IMR-90 (cell line): ENCODE measurements around the gene ENDOG. TPM values are rescaled to one million over a fixed set of nuclear protein-coding genes. Genes with fewer than 3 reads are reported as not detected.

Experiments used
- ATAC-seq: fragments of 200-7000 bp; cut with Tn5 transposase; 2 replicates; pipeline ENCODE4 v1.9.1; 2020; ENCODE audit warnings: low read depth, mild to moderate bottlenecking, moderate library complexity
- BruUV-seq: library from RNA; stranded (reverse); fragments of 400-500 nt; replicated peaks from 2 replicates; lab custom pipeline; 2021; lab: Mats Ljungman, UMichigan
- CTCF ChIA-PET: fragments of 300-600 bp; formaldehyde crosslinking; extraction: SDS; loops from one replicate; lab custom pipeline; 2021; ENCODE audit warnings: antibody characterized with exemption; lab: Yijun Ruan, JAX
- POLR2A ChIA-PET: fragments of 300-600 bp; sonication (Branson Sonifier 250); formaldehyde crosslinking; loops from one replicate; lab custom pipeline; 2022; ENCODE audit warnings: antibody characterized with exemption; ENCODE audit not compliant: unreplicated experiment; lab: Charles Lee
- DNase-seq: peaks from one replicate; pipeline ENCODE4 v3.0.0; 2013
- H2AFZ ChIP-seq: replicated peaks from 2 replicates; pipeline ENCODE3; 2013; ENCODE audit warnings: low read length, mild to moderate bottlenecking; ENCODE audit not compliant: poor library complexity
- H2AK5ac ChIP-seq: 2 replicates; pipeline ENCODE4 v1.6.1; 2013; ENCODE audit warnings: low read depth, low read length, inconsistent platforms
- H2AK9ac ChIP-seq: replicated peaks from 2 replicates; pipeline ENCODE3; 2013; ENCODE audit warnings: mild to moderate bottlenecking, low read depth, low read length, moderate library complexity; ENCODE audit not compliant: poor library complexity
- H2BK120ac ChIP-seq: 2 replicates; pipeline ENCODE4 v1.6.1; 2013; ENCODE audit warnings: low read depth, low read length, inconsistent platforms
- H2BK15ac ChIP-seq: 3 replicates; pipeline ENCODE4 v1.6.1; 2013; ENCODE audit warnings: low read depth, low read length, inconsistent platforms
- H2BK20ac ChIP-seq: 2 replicates; pipeline ENCODE4 v1.6.1; 2013; ENCODE audit warnings: low read depth, mild to moderate bottlenecking, inconsistent platforms, low read length, moderate library complexity
- H2BK5ac ChIP-seq: 2 replicates; pipeline ENCODE4 v1.6.1; 2013; ENCODE audit warnings: mild to moderate bottlenecking, low read depth, low read length, inconsistent platforms; ENCODE audit not compliant: poor library complexity, severe bottlenecking
- H3K14ac ChIP-seq: replicated peaks from 2 replicates; pipeline ENCODE4 v1.6.1; 2013; ENCODE audit warnings: low read depth, low read length, inconsistent platforms
- H3K18ac ChIP-seq: 2 replicates; pipeline ENCODE4 v1.6.1; 2013; ENCODE audit warnings: low read depth, low read length, control low read depth
- H3K23ac ChIP-seq: 2 replicates; pipeline ENCODE4 v1.6.1; 2013; ENCODE audit warnings: low read depth, low read length, inconsistent platforms
- H3K27ac ChIP-seq: 2 replicates; pipeline ENCODE4 v1.5.1; 2013; ENCODE audit warnings: mild to moderate bottlenecking, control low read depth, low read length; ENCODE audit not compliant: insufficient read depth
- H3K27me3 ChIP-seq: 2 replicates; pipeline ENCODE4 v1.6.1; 2013; ENCODE audit warnings: low read length; ENCODE audit not compliant: control insufficient read depth, insufficient read depth
- H3K36me3 ChIP-seq: 2 replicates; pipeline ENCODE4 v1.6.1; 2013; ENCODE audit warnings: low read length, mixed read lengths; ENCODE audit not compliant: control insufficient read depth, insufficient read depth
- H3K4ac ChIP-seq: 2 replicates; pipeline ENCODE4 v1.6.1; 2013; ENCODE audit warnings: low read depth, low read length, inconsistent platforms
- H3K4me1 ChIP-seq: 2 replicates; pipeline ENCODE4 v1.6.1; 2013; ENCODE audit warnings: low read length, mixed read lengths; ENCODE audit not compliant: control insufficient read depth, insufficient read depth
- H3K4me2 ChIP-seq: 2 replicates; pipeline ENCODE4 v1.6.1; 2013; ENCODE audit warnings: low read depth, mild to moderate bottlenecking, control low read depth, low read length, moderate library complexity
- H3K4me3 ChIP-seq: 2 replicates; pipeline ENCODE4 v1.5.1; 2013; ENCODE audit warnings: low read depth, mild to moderate bottlenecking, control low read depth, low read length, moderate library complexity; ENCODE audit not compliant: insufficient read depth
- H3K56ac ChIP-seq: 2 replicates; pipeline ENCODE4 v1.6.1; 2013; ENCODE audit warnings: low read length, inconsistent platforms; ENCODE audit not compliant: insufficient read depth; ENCODE audit errors: extremely low read depth
- H3K79me1 ChIP-seq, 2 experiments: 2 replicates each; pipeline ENCODE4 v1.6.1; 2013; ENCODE audit warnings: low read length in 2 of 2, inconsistent platforms in 1 of 2, low read depth in 1 of 2
- H3K9ac ChIP-seq: 2 replicates; pipeline ENCODE4 v1.6.1; 2013; ENCODE audit warnings: low read depth, low read length, control low read depth
- H3K9me1 ChIP-seq: 2 replicates; pipeline ENCODE4 v1.6.1; 2013; ENCODE audit warnings: low read length, inconsistent platforms; ENCODE audit not compliant: insufficient read depth
- H3K9me3 ChIP-seq: 2 replicates; pipeline ENCODE4 v1.6.1; 2013; ENCODE audit warnings: low read length; ENCODE audit not compliant: control insufficient read depth, insufficient read depth
- H4K20me1 ChIP-seq: 2 replicates; pipeline ENCODE4 v1.6.1; 2013; ENCODE audit warnings: low read length, inconsistent platforms; ENCODE audit not compliant: insufficient read depth
- H4K5ac ChIP-seq: 2 replicates; pipeline ENCODE4 v1.6.1; 2013; ENCODE audit warnings: mild to moderate bottlenecking, low read depth, low read length, control low read depth
- H4K8ac ChIP-seq, 2 experiments: 2 replicates each; pipeline ENCODE4 v1.6.1; 2013; ENCODE audit warnings: low read depth in 2 of 2, low read length in 2 of 2, control low read depth in 1 of 2, inconsistent platforms in 1 of 2
- H4K91ac ChIP-seq: 2 replicates; pipeline ENCODE4 v1.6.1; 2013; ENCODE audit warnings: low read depth, low read length, inconsistent platforms; ENCODE audit not compliant: insufficient read depth
- BHLHE40 ChIP-seq: fragments of 150-350 bp; IDR thresholded peaks from 2 replicates; pipeline ENCODE4 v1.6.1; 2016; ENCODE audit warnings: mild to moderate bottlenecking, low read depth, low read length
- CEBPB ChIP-seq: IDR thresholded peaks from 2 replicates; pipeline ENCODE4 v1.6.1; 2012; ENCODE audit warnings: low read depth, low read length, improper control_type of control experiment
- CHD1 ChIP-seq: IDR thresholded peaks from 2 replicates; pipeline ENCODE4 v1.6.1; 2012; ENCODE audit warnings: low read depth, low read length, improper control_type of control experiment
- FOS ChIP-seq: fragments of 150-350 bp; IDR thresholded peaks from 2 replicates; pipeline ENCODE4 v1.6.1; 2016; ENCODE audit warnings: low read depth, low read length
- MAFK ChIP-seq: IDR thresholded peaks from 2 replicates; pipeline ENCODE4 v1.6.1; 2012; ENCODE audit warnings: low read depth, low read length, improper control_type of control experiment
- MAZ ChIP-seq: IDR thresholded peaks from 2 replicates; pipeline ENCODE4 v1.6.1; 2012; ENCODE audit warnings: low read depth, mild to moderate bottlenecking, low read length, improper control_type of control experiment, moderate library complexity, borderline replicate concordance
- MXI1 ChIP-seq: IDR thresholded peaks from 2 replicates; pipeline ENCODE4 v1.6.1; 2012; ENCODE audit warnings: low read depth, mild to moderate bottlenecking, low read length, moderate library complexity, borderline replicate concordance
- NFE2L2 ChIP-seq: fragments of 150-350 bp; IDR thresholded peaks from 2 replicates; pipeline ENCODE4 v1.6.1; 2016; ENCODE audit warnings: low read depth, mild to moderate bottlenecking, low read length
- POLR2A ChIP-seq: IDR thresholded peaks from 2 replicates; pipeline ENCODE4 v1.6.1; 2012; ENCODE audit warnings: mild to moderate bottlenecking, low read depth, low read length
- RAD21 ChIP-seq: IDR thresholded peaks from 2 replicates; pipeline ENCODE4 v1.6.1; 2012; ENCODE audit warnings: low read length, improper control_type of control experiment
- RCOR1 ChIP-seq: IDR thresholded peaks from 2 replicates; pipeline ENCODE4 v1.6.1; 2012; ENCODE audit warnings: mild to moderate bottlenecking, low read length, improper control_type of control experiment; ENCODE audit not compliant: insufficient replicate concordance
- RFX5 ChIP-seq: IDR thresholded peaks from 2 replicates; pipeline ENCODE4 v1.8.0; 2012; ENCODE audit warnings: low read depth, mild to moderate bottlenecking, low read length, moderate library complexity
- SMC3 ChIP-seq: fragments of 150-350 bp; IDR thresholded peaks from 2 replicates; pipeline ENCODE4 v1.6.1; 2016; ENCODE audit warnings: low read depth, mild to moderate bottlenecking, antibody characterized with exemption, low read length, moderate library complexity
- WGBS, 2 experiments: methylation state at CpG; one replicate each; pipeline versions ENCODE4 v1.1.5 to v1.1.7; 2013; ENCODE audit warnings: missing lambda C conversion rate in 2 of 2; ENCODE audit not compliant: insufficient read length in 1 of 2; ENCODE audit errors: extremely low coverage in 2 of 2; 5-methylcytosine and 5-hydroxymethylcytosine counted together
- dilution Hi-C: fragments of 300-500 bp; cut with HindIII; formaldehyde crosslinking; loops from one replicate; pipeline ENCODE4 v1.14.3; 2018; ENCODE audit warnings: low sequenced_read_pairs; ENCODE audit not compliant: unreplicated experiment
- in situ Hi-C: fragments of 300-500 bp; cut with MboI; formaldehyde crosslinking; loops from 3 replicates; pipeline ENCODE4 v1.14.3; 2019; ENCODE audit warnings: low sequenced_read_pairs, inconsistent platforms, mixed read lengths
- intact Hi-C: fragments of 100-400 bp; cut with micrococcal nuclease; formaldehyde crosslinking; loops from 2 replicates; pipeline ENCODE4 v1.10.0; 2022
- polyA plus RNA-seq, 3 experiments: library from polyadenylated mRNA; depleted of rRNA; stranded (reverse); fragments of >200 nt; gene quantifications; 2 replicates each; pipeline ENCODE4 v1.2.3, GENCODE V29; 2012; ENCODE audit warnings: low replicate concordance in 1 of 3
- total RNA-seq: library from RNA; depleted of rRNA; stranded (reverse); fragments of >200 nt; gene quantifications from 2 replicates; pipeline ENCODE4 v1.2.3, GENCODE V29; 2012
- TF ChIP-seq, protein P1 (sequence below): fragments of 150-350 bp; IDR thresholded peaks from 2 replicates; pipeline ENCODE4 v1.6.1; 2016; ENCODE audit warnings: low read depth, mild to moderate bottlenecking, low read length, moderate library complexity, borderline replicate concordance
- TF ChIP-seq, protein P2 (sequence below): conservative IDR thresholded peaks from 2 replicates; pipeline ENCODE4 v1.5.1; 2012; ENCODE audit warnings: mild to moderate bottlenecking, low read depth, low read length, improper control_type of control experiment
- TF ChIP-seq, protein P3 (sequence below): fragments of 150-350 bp; IDR thresholded peaks from 2 replicates; pipeline ENCODE4 v1.6.1; 2017; ENCODE audit warnings: mild to moderate bottlenecking, antibody characterized with exemption, low read length, low read depth

The ENDOG gene
- total and polyA plus RNA-seq, 2 of the 4 experiments (the other 2 are of a cell fraction): 9.9 to 16.2 TPM

- H2BK120ac ChIP-seq: no peak overlapping the region
- H3K27me3 ChIP-seq: no peaks in the 10 kb centered on the region
- H3K56ac ChIP-seq: no peak overlapping the region
- ChIA-PET CTCF (no interaction called here), POLR2A (no interaction called here)
- H3K4me3 ChIP-seq: no peak overlapping the region
- BruUV-seq: no TSS peak
- no peak overlapping the region for H3K4ac ChIP-seq
- WGBS, 2 experiments: no CpG with 5 or more reads among the region's 3 CpGs
- H4K5ac ChIP-seq: no peak overlapping the region
- TF ChIP-seq MAZ (no peak), FOS (no peak), RCOR1 (no peak), MXI1 (no peak), NFE2L2 (no peak), RAD21 (no peak), POLR2A (no peak), BHLHE40 (no peak), CEBPB (no peak), RFX5 (no peak), MAFK (no peak), SMC3 (no peak), CHD1 (no peak)
- TF ChIP-seq, protein P1, sequence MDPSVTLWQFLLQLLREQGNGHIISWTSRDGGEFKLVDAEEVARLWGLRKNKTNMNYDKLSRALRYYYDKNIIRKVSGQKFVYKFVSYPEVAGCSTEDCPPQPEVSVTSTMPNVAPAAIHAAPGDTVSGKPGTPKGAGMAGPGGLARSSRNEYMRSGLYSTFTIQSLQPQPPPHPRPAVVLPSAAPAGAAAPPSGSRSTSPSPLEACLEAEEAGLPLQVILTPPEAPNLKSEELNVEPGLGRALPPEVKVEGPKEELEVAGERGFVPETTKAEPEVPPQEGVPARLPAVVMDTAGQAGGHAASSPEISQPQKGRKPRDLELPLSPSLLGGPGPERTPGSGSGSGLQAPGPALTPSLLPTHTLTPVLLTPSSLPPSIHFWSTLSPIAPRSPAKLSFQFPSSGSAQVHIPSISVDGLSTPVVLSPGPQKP: no peak
- TF ChIP-seq, protein P2, sequence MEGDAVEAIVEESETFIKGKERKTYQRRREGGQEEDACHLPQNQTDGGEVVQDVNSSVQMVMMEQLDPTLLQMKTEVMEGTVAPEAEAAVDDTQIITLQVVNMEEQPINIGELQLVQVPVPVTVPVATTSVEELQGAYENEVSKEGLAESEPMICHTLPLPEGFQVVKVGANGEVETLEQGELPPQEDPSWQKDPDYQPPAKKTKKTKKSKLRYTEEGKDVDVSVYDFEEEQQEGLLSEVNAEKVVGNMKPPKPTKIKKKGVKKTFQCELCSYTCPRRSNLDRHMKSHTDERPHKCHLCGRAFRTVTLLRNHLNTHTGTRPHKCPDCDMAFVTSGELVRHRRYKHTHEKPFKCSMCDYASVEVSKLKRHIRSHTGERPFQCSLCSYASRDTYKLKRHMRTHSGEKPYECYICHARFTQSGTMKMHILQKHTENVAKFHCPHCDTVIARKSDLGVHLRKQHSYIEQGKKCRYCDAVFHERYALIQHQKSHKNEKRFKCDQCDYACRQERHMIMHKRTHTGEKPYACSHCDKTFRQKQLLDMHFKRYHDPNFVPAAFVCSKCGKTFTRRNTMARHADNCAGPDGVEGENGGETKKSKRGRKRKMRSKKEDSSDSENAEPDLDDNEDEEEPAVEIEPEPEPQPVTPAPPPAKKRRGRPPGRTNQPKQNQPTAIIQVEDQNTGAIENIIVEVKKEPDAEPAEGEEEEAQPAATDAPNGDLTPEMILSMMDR: no peak
- TF ChIP-seq, protein P3, sequence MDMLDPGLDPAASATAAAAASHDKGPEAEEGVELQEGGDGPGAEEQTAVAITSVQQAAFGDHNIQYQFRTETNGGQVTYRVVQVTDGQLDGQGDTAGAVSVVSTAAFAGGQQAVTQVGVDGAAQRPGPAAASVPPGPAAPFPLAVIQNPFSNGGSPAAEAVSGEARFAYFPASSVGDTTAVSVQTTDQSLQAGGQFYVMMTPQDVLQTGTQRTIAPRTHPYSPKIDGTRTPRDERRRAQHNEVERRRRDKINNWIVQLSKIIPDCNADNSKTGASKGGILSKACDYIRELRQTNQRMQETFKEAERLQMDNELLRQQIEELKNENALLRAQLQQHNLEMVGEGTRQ: no peak
- H3K36me3 ChIP-seq: peaks cover 3% of the 10 kb centered on the region; the same call in 1 of the 2 replicates
- H4K8ac ChIP-seq: no peak overlapping the region
- DNase-seq (no peak), ATAC-seq (no peak)
- H2AFZ ChIP-seq: no peak overlapping the region
- H4K91ac ChIP-seq: no peak overlapping the region
- in situ Hi-C loops: no loop called here
- no peak overlapping the region for H3K27ac ChIP-seq
- no peak overlapping the region for H3K18ac ChIP-seq
- peaks cover 2% of the 10 kb centered on the region for H3K9me3 ChIP-seq
- peaks cover 0 to 14% of the 10 kb centered on the region in 2 experiments; a peak in 2 of 4 replicates for H3K79me1 ChIP-seq
- H3K14ac ChIP-seq: no peak overlapping the region
- H2BK15ac ChIP-seq: no peak overlapping the region
- H3K4me1 ChIP-seq: no peaks in the 10 kb centered on the region
- H2AK9ac ChIP-seq: no peak overlapping the region
- 0 out of 2 replicates have a peak, but pooled peaks cover 3% of the 10 kb centered on the region for H3K9me1 ChIP-seq
- H3K23ac ChIP-seq: no peak overlapping the region
- H2BK20ac ChIP-seq: no peak overlapping the region
- H4K20me1 ChIP-seq: no peaks in the 10 kb centered on the region; the same call in 1 of the 2 replicates
- dilution Hi-C loops: no loop called here
- no peak overlapping the region for H3K4me2 ChIP-seq
- H2BK5ac ChIP-seq: no peak overlapping the region
- H3K9ac ChIP-seq: no peak overlapping the region
- H2AK5ac ChIP-seq: no peak overlapping the region
- intact Hi-C loops: no loop called here
Observed at GRCh38 chr9:128846680-128847030, 28.4 kb downstream of the ENDOG start.
